Smooth muscle cell (in vitro differentiated cells): ENCODE results near the gene CACNA1C. TPM values are rescaled to one million over a fixed set of nuclear protein-coding genes. Genes with fewer than 3 reads are reported as not detected.

Experiments
- DNase-seq: peaks from one replicate; lab custom pipeline; 2025; ENCODE audit not compliant: unreplicated experiment; lab: John Stamatoyannopoulos, UW
- H2AFZ ChIP-seq: fragments of 200-600 bp; sonication (generic); 2 replicates; pipeline ENCODE4 v1.6.0; 2016; ENCODE audit warnings: antibody characterized with exemption, low read depth, mild to moderate bottlenecking
- H3F3A ChIP-seq: fragments of 200-600 bp; sonication (generic); 2 replicates; pipeline ENCODE4 v1.6.0; 2017; ENCODE audit warnings: antibody characterized with exemption, low read depth
- H3K27ac ChIP-seq: fragments of 200-600 bp; sonication (generic); 2 replicates; pipeline ENCODE4 v1.5.1; 2016; ENCODE audit warnings: low read depth, mild to moderate bottlenecking
- H3K27me3 ChIP-seq: fragments of 200-600 bp; sonication (generic); 2 replicates; pipeline ENCODE4 v1.6.1; 2016; ENCODE audit warnings: low read depth, mild to moderate bottlenecking
- H3K36me3 ChIP-seq: fragments of 200-600 bp; sonication (generic); 2 replicates; pipeline ENCODE4 v1.5.1; 2016; ENCODE audit warnings: low read depth
- H3K4me1 ChIP-seq: fragments of 200-600 bp; sonication (generic); 2 replicates; pipeline ENCODE4 v1.5.1; 2016; ENCODE audit warnings: low read depth
- H3K4me2 ChIP-seq: fragments of 200-600 bp; sonication (generic); 2 replicates; pipeline ENCODE4 v1.6.0; 2016; ENCODE audit warnings: mild to moderate bottlenecking
- H3K4me3 ChIP-seq: fragments of 200-600 bp; sonication (generic); 2 replicates; pipeline ENCODE4 v1.5.1; 2016; ENCODE audit warnings: mild to moderate bottlenecking
- H3K79me2 ChIP-seq: fragments of 200-600 bp; sonication (generic); 2 replicates; pipeline ENCODE4 v1.6.0; 2016; ENCODE audit warnings: low read depth, mild to moderate bottlenecking
- H3K9ac ChIP-seq: fragments of 200-600 bp; sonication (generic); 2 replicates; pipeline ENCODE4 v1.6.0; 2016; ENCODE audit warnings: low read depth
- H3K9me3 ChIP-seq: fragments of 200-600 bp; sonication (generic); replicated peaks from 2 replicates; pipeline ENCODE4 v1.5.1; 2016; ENCODE audit warnings: low read depth
- H4K20me1 ChIP-seq: fragments of 200-600 bp; sonication (generic); 2 replicates; pipeline ENCODE4 v1.6.0; 2016; ENCODE audit warnings: low read depth
- CTCF ChIP-seq: fragments of 200-600 bp; sonication (generic); IDR thresholded peaks from 2 replicates; pipeline ENCODE4 v1.5.1; 2017; ENCODE audit warnings: borderline replicate concordance, mild to moderate bottlenecking, antibody characterized with exemption; ENCODE audit not compliant: insufficient read depth, poor library complexity, severe bottlenecking
- WGBS: methylation state at CpG from one replicate; pipeline ENCODE4 v1.1.7; 2016; ENCODE audit warnings: low lambda C conversion rate; 5-methylcytosine and 5-hydroxymethylcytosine counted together
- polyA plus RNA-seq: library from polyadenylated mRNA; unstranded; fragments of >200 nt; fragmentation: Nextera tagmentation; extraction: Ambion mirVana; gene quantifications from 2 replicates; pipeline ENCODE4 v1.2.1, GENCODE V29; 2016
- total RNA-seq: library from RNA; depleted of rRNA; stranded (reverse); fragments of >200 nt; gene quantifications from 2 replicates; pipeline ENCODE4 v1.2.3, GENCODE V29; 2014

Gene CACNA1C
- total and polyA plus RNA-seq, 2 experiments from 2014 or later, result 1.6 to 4.5 TPM

- 91% methylated on average over 18 of the region's 18 CpGs for WGBS
- Histone ChIP-seq H3K9me3 (no peaks in the 10 kb centered on the region), H3K4me3 (no peak overlapping the region), H3K36me3 (no peaks in the 10 kb centered on the region), H4K20me1 (no peaks in the 10 kb centered on the region), H3K27me3 (no peaks in the 10 kb centered on the region), H3K9ac (no peak overlapping the region), H3K4me2 (no peak overlapping the region), H3K4me1 (no peaks in the 10 kb centered on the region), H3F3A (no peaks in the 10 kb centered on the region), H3K27ac (no peak overlapping the region), H3K79me2 (no peaks in the 10 kb centered on the region), H2AFZ (no peak overlapping the region)
- DNase-seq, result no peak
- TF ChIP-seq CTCF, result peak; percentile 13
Measured at GRCh38 chr12:2673966-2674810, 621.4 kb downstream of the CACNA1C start.

- Histone ChIP-seq H3K4me2 (no peak overlapping the region), H3K79me2 (no peaks in the 10 kb centered on the region), H3K27me3 (no peaks in the 10 kb centered on the region), H3K4me3 (no peak overlapping the region), H4K20me1 (no peaks in the 10 kb centered on the region), H3K4me1 (no peaks in the 10 kb centered on the region), H3K9me3 (no peaks in the 10 kb centered on the region), H3K36me3 (no peaks in the 10 kb centered on the region), H3K9ac (no peak overlapping the region), H3F3A (no peaks in the 10 kb centered on the region), H2AFZ (no peak overlapping the region), H3K27ac (no peak overlapping the region)
- WGBS, result 77% methylated on average over 6 of the region's 6 CpGs
- no peak for TF ChIP-seq CTCF
- DNase-seq, result no peak
Measured at GRCh38 chr12:2675776-2676175, 623.0 kb downstream of the CACNA1C start.

GRCh38 chr12:2677142-2677880, 624.5 kb downstream of the CACNA1C start:
- H3K9me3 ChIP-seq, result no peaks in the 10 kb centered on the region
- H3K4me3 ChIP-seq, result no peak overlapping the region
- no peaks in the 10 kb centered on the region for H3K79me2 ChIP-seq
- WGBS, result 91% methylated on average over 20 of the region's 20 CpGs
- no peak overlapping the region for H2AFZ ChIP-seq
- no peak overlapping the region for H3K9ac ChIP-seq
- no peaks in the 10 kb centered on the region for H3K27me3 ChIP-seq
- H3K36me3 ChIP-seq, result no peaks in the 10 kb centered on the region
- no peak overlapping the region for H3K27ac ChIP-seq
- TF ChIP-seq CTCF, result no peak
- no peaks in the 10 kb centered on the region for H3F3A ChIP-seq
- no peak overlapping the region for H3K4me2 ChIP-seq
- H4K20me1 ChIP-seq, result no peaks in the 10 kb centered on the region
- H3K4me1 ChIP-seq, result no peaks in the 10 kb centered on the region
- no peak for DNase-seq
